IMR-90 (cell line): Measurements from ENCODE around the gene NBPF4. TPM values are rescaled to one million over a fixed set of nuclear protein-coding genes. Genes with fewer than 3 reads are reported as not detected.

Source experiments
- ATAC-seq: fragments of 200-7000 bp; cut with Tn5 transposase; 2 replicates; pipeline ENCODE4 v1.9.1; 2020; ENCODE audit warnings: low read depth, mild to moderate bottlenecking, moderate library complexity
- BruUV-seq: library from RNA; stranded (reverse); fragments of 400-500 nt; replicated peaks from 2 replicates; lab custom pipeline; 2021; lab: Mats Ljungman, UMichigan
- CTCF ChIA-PET: fragments of 300-600 bp; formaldehyde crosslinking; extraction: SDS; loops from one replicate; lab custom pipeline; 2021; ENCODE audit warnings: antibody characterized with exemption; lab: Yijun Ruan, JAX
- POLR2A ChIA-PET: fragments of 300-600 bp; sonication (Branson Sonifier 250); formaldehyde crosslinking; loops from one replicate; lab custom pipeline; 2022; ENCODE audit warnings: antibody characterized with exemption; ENCODE audit not compliant: unreplicated experiment; lab: Charles Lee
- DNase-seq: peaks from one replicate; pipeline ENCODE4 v3.0.0; 2013
- H2AFZ ChIP-seq: replicated peaks from 2 replicates; pipeline ENCODE3; 2013; ENCODE audit warnings: low read length, mild to moderate bottlenecking; ENCODE audit not compliant: poor library complexity
- H2AK5ac ChIP-seq: 2 replicates; pipeline ENCODE4 v1.6.1; 2013; ENCODE audit warnings: low read depth, low read length, inconsistent platforms
- H2AK9ac ChIP-seq: replicated peaks from 2 replicates; pipeline ENCODE3; 2013; ENCODE audit warnings: mild to moderate bottlenecking, low read depth, low read length, moderate library complexity; ENCODE audit not compliant: poor library complexity
- H2BK120ac ChIP-seq: 2 replicates; pipeline ENCODE4 v1.6.1; 2013; ENCODE audit warnings: low read depth, low read length, inconsistent platforms
- H2BK15ac ChIP-seq: 3 replicates; pipeline ENCODE4 v1.6.1; 2013; ENCODE audit warnings: low read depth, low read length, inconsistent platforms
- H2BK20ac ChIP-seq: 2 replicates; pipeline ENCODE4 v1.6.1; 2013; ENCODE audit warnings: low read depth, mild to moderate bottlenecking, inconsistent platforms, low read length, moderate library complexity
- H2BK5ac ChIP-seq: 2 replicates; pipeline ENCODE4 v1.6.1; 2013; ENCODE audit warnings: mild to moderate bottlenecking, low read depth, low read length, inconsistent platforms; ENCODE audit not compliant: poor library complexity, severe bottlenecking
- H3K14ac ChIP-seq: replicated peaks from 2 replicates; pipeline ENCODE4 v1.6.1; 2013; ENCODE audit warnings: low read depth, low read length, inconsistent platforms
- H3K18ac ChIP-seq: 2 replicates; pipeline ENCODE4 v1.6.1; 2013; ENCODE audit warnings: low read depth, low read length, control low read depth
- H3K23ac ChIP-seq: 2 replicates; pipeline ENCODE4 v1.6.1; 2013; ENCODE audit warnings: low read depth, low read length, inconsistent platforms
- H3K27ac ChIP-seq: 2 replicates; pipeline ENCODE4 v1.5.1; 2013; ENCODE audit warnings: mild to moderate bottlenecking, control low read depth, low read length; ENCODE audit not compliant: insufficient read depth
- H3K27me3 ChIP-seq: 2 replicates; pipeline ENCODE4 v1.6.1; 2013; ENCODE audit warnings: low read length; ENCODE audit not compliant: control insufficient read depth, insufficient read depth
- H3K36me3 ChIP-seq: 2 replicates; pipeline ENCODE4 v1.6.1; 2013; ENCODE audit warnings: low read length, mixed read lengths; ENCODE audit not compliant: control insufficient read depth, insufficient read depth
- H3K4ac ChIP-seq: 2 replicates; pipeline ENCODE4 v1.6.1; 2013; ENCODE audit warnings: low read depth, low read length, inconsistent platforms
- H3K4me1 ChIP-seq: 2 replicates; pipeline ENCODE4 v1.6.1; 2013; ENCODE audit warnings: low read length, mixed read lengths; ENCODE audit not compliant: control insufficient read depth, insufficient read depth
- H3K4me2 ChIP-seq: 2 replicates; pipeline ENCODE4 v1.6.1; 2013; ENCODE audit warnings: low read depth, mild to moderate bottlenecking, control low read depth, low read length, moderate library complexity
- H3K4me3 ChIP-seq: 2 replicates; pipeline ENCODE4 v1.5.1; 2013; ENCODE audit warnings: low read depth, mild to moderate bottlenecking, control low read depth, low read length, moderate library complexity; ENCODE audit not compliant: insufficient read depth
- H3K56ac ChIP-seq: 2 replicates; pipeline ENCODE4 v1.6.1; 2013; ENCODE audit warnings: low read length, inconsistent platforms; ENCODE audit not compliant: insufficient read depth; ENCODE audit errors: extremely low read depth
- H3K79me1 ChIP-seq, 2 experiments: 2 replicates each; pipeline ENCODE4 v1.6.1; 2013; ENCODE audit warnings: low read length in 2 of 2, inconsistent platforms in 1 of 2, low read depth in 1 of 2
- H3K9ac ChIP-seq: 2 replicates; pipeline ENCODE4 v1.6.1; 2013; ENCODE audit warnings: low read depth, low read length, control low read depth
- H3K9me1 ChIP-seq: 2 replicates; pipeline ENCODE4 v1.6.1; 2013; ENCODE audit warnings: low read length, inconsistent platforms; ENCODE audit not compliant: insufficient read depth
- H3K9me3 ChIP-seq: 2 replicates; pipeline ENCODE4 v1.6.1; 2013; ENCODE audit warnings: low read length; ENCODE audit not compliant: control insufficient read depth, insufficient read depth
- H4K20me1 ChIP-seq: 2 replicates; pipeline ENCODE4 v1.6.1; 2013; ENCODE audit warnings: low read length, inconsistent platforms; ENCODE audit not compliant: insufficient read depth
- H4K5ac ChIP-seq: 2 replicates; pipeline ENCODE4 v1.6.1; 2013; ENCODE audit warnings: mild to moderate bottlenecking, low read depth, low read length, control low read depth
- H4K8ac ChIP-seq, 2 experiments: 2 replicates each; pipeline ENCODE4 v1.6.1; 2013; ENCODE audit warnings: low read depth in 2 of 2, low read length in 2 of 2, control low read depth in 1 of 2, inconsistent platforms in 1 of 2
- H4K91ac ChIP-seq: 2 replicates; pipeline ENCODE4 v1.6.1; 2013; ENCODE audit warnings: low read depth, low read length, inconsistent platforms; ENCODE audit not compliant: insufficient read depth
- CHD1 ChIP-seq: IDR thresholded peaks from 2 replicates; pipeline ENCODE4 v1.6.1; 2012; ENCODE audit warnings: low read depth, low read length, improper control_type of control experiment
- FOS ChIP-seq: fragments of 150-350 bp; IDR thresholded peaks from 2 replicates; pipeline ENCODE4 v1.6.1; 2016; ENCODE audit warnings: low read depth, low read length
- MAFK ChIP-seq: IDR thresholded peaks from 2 replicates; pipeline ENCODE4 v1.6.1; 2012; ENCODE audit warnings: low read depth, low read length, improper control_type of control experiment
- MAZ ChIP-seq: IDR thresholded peaks from 2 replicates; pipeline ENCODE4 v1.6.1; 2012; ENCODE audit warnings: low read depth, mild to moderate bottlenecking, low read length, improper control_type of control experiment, moderate library complexity, borderline replicate concordance
- MXI1 ChIP-seq: IDR thresholded peaks from 2 replicates; pipeline ENCODE4 v1.6.1; 2012; ENCODE audit warnings: low read depth, mild to moderate bottlenecking, low read length, moderate library complexity, borderline replicate concordance
- NFE2L2 ChIP-seq: fragments of 150-350 bp; IDR thresholded peaks from 2 replicates; pipeline ENCODE4 v1.6.1; 2016; ENCODE audit warnings: low read depth, mild to moderate bottlenecking, low read length
- RCOR1 ChIP-seq: IDR thresholded peaks from 2 replicates; pipeline ENCODE4 v1.6.1; 2012; ENCODE audit warnings: mild to moderate bottlenecking, low read length, improper control_type of control experiment; ENCODE audit not compliant: insufficient replicate concordance
- RFX5 ChIP-seq: IDR thresholded peaks from 2 replicates; pipeline ENCODE4 v1.8.0; 2012; ENCODE audit warnings: low read depth, mild to moderate bottlenecking, low read length, moderate library complexity
- SMC3 ChIP-seq: fragments of 150-350 bp; IDR thresholded peaks from 2 replicates; pipeline ENCODE4 v1.6.1; 2016; ENCODE audit warnings: low read depth, mild to moderate bottlenecking, antibody characterized with exemption, low read length, moderate library complexity
- WGBS, 2 experiments: methylation state at CpG; one replicate each; pipeline versions ENCODE4 v1.1.5 to v1.1.7; 2013; ENCODE audit warnings: missing lambda C conversion rate in 2 of 2; ENCODE audit not compliant: insufficient read length in 1 of 2; ENCODE audit errors: extremely low coverage in 2 of 2; 5-methylcytosine and 5-hydroxymethylcytosine counted together
- dilution Hi-C: fragments of 300-500 bp; cut with HindIII; formaldehyde crosslinking; loops from one replicate; pipeline ENCODE4 v1.14.3; 2018; ENCODE audit warnings: low sequenced_read_pairs; ENCODE audit not compliant: unreplicated experiment
- in situ Hi-C: fragments of 300-500 bp; cut with MboI; formaldehyde crosslinking; loops from 3 replicates; pipeline ENCODE4 v1.14.3; 2019; ENCODE audit warnings: low sequenced_read_pairs, inconsistent platforms, mixed read lengths
- intact Hi-C: fragments of 100-400 bp; cut with micrococcal nuclease; formaldehyde crosslinking; loops from 2 replicates; pipeline ENCODE4 v1.10.0; 2022
- polyA plus RNA-seq, 3 experiments: library from polyadenylated mRNA; depleted of rRNA; stranded (reverse); fragments of >200 nt; gene quantifications; 2 replicates each; pipeline ENCODE4 v1.2.3, GENCODE V29; 2012; ENCODE audit warnings: low replicate concordance in 1 of 3
- total RNA-seq: library from RNA; depleted of rRNA; stranded (reverse); fragments of >200 nt; gene quantifications from 2 replicates; pipeline ENCODE4 v1.2.3, GENCODE V29; 2012
- TF ChIP-seq, protein P1 (sequence below): fragments of 150-350 bp; IDR thresholded peaks from 2 replicates; pipeline ENCODE4 v1.6.1; 2017; ENCODE audit warnings: mild to moderate bottlenecking, antibody characterized with exemption, low read length, low read depth
- TF ChIP-seq, protein P2 (sequence below): fragments of 150-350 bp; IDR thresholded peaks from 2 replicates; pipeline ENCODE4 v1.6.1; 2016; ENCODE audit warnings: low read depth, mild to moderate bottlenecking, low read length, moderate library complexity, borderline replicate concordance

Gene NBPF4
- total and polyA plus RNA-seq, 2 of the 4 experiments (the other 2 are of a cell fraction) = not detected

DNA sequence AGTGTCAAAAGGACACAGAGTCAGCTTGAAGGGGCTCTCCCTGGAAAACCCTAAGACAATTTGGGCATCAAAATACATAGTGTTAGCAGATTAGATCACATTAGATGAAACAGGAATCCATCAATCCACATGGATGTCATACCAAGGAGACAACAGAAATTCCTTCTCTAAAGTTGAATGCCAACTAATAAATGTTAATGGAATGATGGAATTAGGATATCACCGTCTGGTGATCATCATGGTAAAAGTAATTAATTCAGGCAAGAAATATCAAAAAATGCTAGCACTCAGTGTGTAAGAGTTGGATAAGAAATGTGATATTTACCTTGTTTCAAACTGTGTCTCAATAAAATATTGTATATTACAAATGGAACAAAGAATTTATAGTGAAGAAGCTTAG, 32.9 kb downstream of the NBPF4 start:
- Histone ChIP-seq H3K56ac (no peak overlapping the region), H4K5ac (no peak overlapping the region), H4K20me1 (no peaks in the 10 kb centered on the region), H3K9ac (no peak overlapping the region), H2BK5ac (no peak overlapping the region), H4K91ac (no peak overlapping the region), H3K4me3 (no peak overlapping the region), H2BK20ac (no peak overlapping the region), H3K9me3 (no peaks in the 10 kb centered on the region), H2BK120ac (no peak overlapping the region), H2AK5ac (no peak overlapping the region), H3K27ac (no peak overlapping the region), H3K9me1 (no peaks in the 10 kb centered on the region), H3K36me3 (no peaks in the 10 kb centered on the region), H2AFZ (no peak overlapping the region), H4K8ac (no peak overlapping the region), H3K23ac (no peak overlapping the region), H2BK15ac (no peak overlapping the region), H3K4me2 (no peak overlapping the region), H3K27me3 (peaks cover 19% of the 10 kb centered on the region), H3K18ac (no peak overlapping the region), H2AK9ac (no peak overlapping the region), H3K4ac (no peak overlapping the region), H3K14ac (no peak overlapping the region), H3K79me1 (no peaks in the 10 kb centered on the region), H3K4me1 (no peaks in the 10 kb centered on the region)
- POLR2A ChIA-PET = no interaction called here
- ATAC-seq = no peak
- intact Hi-C loops (loop anchor here (10.0 kb wide), 1 partner anchor 434 kb away; no protein-coding TSS in a partner anchor), dilution Hi-C loops (no loop called here), in situ Hi-C loops (no loop called here)
- TF ChIP-seq MXI1 (no peak), MAZ (no peak), FOS (no peak), CHD1 (no peak), SMC3 (no peak), RFX5 (no peak), MAFK (no peak), NFE2L2 (no peak), RCOR1 (no peak)
- TF ChIP-seq, protein P1, sequence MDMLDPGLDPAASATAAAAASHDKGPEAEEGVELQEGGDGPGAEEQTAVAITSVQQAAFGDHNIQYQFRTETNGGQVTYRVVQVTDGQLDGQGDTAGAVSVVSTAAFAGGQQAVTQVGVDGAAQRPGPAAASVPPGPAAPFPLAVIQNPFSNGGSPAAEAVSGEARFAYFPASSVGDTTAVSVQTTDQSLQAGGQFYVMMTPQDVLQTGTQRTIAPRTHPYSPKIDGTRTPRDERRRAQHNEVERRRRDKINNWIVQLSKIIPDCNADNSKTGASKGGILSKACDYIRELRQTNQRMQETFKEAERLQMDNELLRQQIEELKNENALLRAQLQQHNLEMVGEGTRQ = no peak
- TF ChIP-seq, protein P2, sequence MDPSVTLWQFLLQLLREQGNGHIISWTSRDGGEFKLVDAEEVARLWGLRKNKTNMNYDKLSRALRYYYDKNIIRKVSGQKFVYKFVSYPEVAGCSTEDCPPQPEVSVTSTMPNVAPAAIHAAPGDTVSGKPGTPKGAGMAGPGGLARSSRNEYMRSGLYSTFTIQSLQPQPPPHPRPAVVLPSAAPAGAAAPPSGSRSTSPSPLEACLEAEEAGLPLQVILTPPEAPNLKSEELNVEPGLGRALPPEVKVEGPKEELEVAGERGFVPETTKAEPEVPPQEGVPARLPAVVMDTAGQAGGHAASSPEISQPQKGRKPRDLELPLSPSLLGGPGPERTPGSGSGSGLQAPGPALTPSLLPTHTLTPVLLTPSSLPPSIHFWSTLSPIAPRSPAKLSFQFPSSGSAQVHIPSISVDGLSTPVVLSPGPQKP = no peak
- BruUV-seq = no TSS peak
- no peak for DNase-seq
- CTCF ChIA-PET = no interaction called here
- no CpG with 5 or more reads among the region's 1 CpG for WGBS, 2 experiments
